HG03159 (cell line): Measurements from ENCODE around the gene NTMT1.
"Not testable (repeated sequence)": the region's sequence is repeated elsewhere in the genome, so short reads cannot be mapped to it uniquely, and the experiment has no call there.

Source experiments
- ATAC-seq: cut with Tn5 transposase; IDR thresholded peaks from one replicate; pipeline ENCODE4 v1.9.1; 2021; ENCODE audit warnings: mild to moderate bottlenecking, moderate library complexity; ENCODE audit not compliant: unreplicated experiment

The NTMT1 gene

DNA sequence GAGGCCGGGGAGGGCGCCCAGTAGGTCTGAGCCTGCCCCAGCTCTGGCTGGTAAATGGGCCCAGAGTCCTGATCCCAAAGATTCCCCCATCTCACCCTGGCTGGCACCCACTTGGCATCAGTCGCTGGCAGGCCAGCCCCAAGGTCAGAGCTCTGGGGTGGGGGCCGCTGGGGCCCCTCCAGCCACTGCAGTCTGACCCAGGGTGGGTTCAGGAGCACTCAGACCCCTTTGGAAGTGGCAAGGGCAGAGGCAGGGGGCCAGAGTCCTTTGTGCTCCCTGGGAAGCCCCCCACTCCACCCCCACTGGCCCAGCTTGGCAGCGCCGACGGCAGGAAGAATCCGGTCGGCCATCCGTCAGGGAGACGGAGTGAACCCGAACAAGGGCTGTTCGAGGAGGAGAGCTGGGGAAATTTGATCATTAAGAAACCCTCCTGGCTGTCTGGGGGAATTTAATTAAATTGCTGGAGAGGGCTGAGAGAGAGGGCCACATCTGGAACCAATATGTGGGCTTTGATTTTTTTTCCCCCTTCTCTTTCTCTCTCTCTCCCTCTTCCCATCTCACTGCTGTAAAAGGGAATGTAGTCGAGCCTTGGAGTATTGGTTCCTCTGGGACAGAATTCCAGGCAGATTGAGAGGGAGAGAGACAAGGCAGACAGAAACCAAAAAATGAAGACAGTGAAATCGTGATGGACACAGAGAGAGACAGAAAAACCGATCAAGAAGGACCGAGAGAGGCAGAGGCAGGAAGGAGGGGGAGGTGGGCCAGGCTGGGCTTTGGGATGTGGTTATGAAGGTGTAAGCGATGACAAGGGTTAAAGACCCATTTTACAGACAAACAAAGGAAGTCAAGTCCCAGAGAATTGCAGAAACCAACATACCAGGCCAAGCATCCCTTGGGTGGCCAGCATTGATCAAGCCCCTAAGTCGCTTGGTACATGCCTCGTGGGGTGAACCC, 24.0 kb downstream of the NTMT1 start:
- no peak for ATAC-seq

DNA sequence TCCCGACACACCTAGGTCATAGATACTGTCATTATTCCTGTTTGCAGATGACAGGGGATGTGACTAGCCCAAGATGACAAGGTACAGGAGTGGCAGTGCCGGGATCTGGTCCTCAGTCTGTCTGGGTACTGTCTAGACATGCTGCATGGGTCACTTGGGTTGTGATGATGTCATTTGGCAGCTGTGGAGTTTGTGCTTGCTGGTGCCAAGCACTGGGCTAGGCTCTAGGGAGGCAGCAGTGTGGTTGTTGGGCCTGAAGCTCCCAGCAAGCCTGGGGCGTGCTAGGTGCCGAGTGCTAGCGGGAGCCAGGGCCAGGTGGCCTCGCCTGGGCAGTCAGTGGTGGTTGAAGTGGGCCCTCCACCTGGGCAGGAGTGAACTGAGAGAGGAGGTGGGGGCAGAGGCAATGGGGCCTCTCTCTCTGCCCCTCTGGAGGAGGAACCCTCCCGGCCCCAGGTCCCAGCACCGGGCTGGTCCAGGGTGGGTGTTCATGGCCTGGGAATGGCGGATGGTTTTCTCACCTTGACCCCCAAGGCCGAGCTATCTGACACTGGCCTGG, 24.8 kb downstream of the NTMT1 start:
- no peak for ATAC-seq

DNA sequence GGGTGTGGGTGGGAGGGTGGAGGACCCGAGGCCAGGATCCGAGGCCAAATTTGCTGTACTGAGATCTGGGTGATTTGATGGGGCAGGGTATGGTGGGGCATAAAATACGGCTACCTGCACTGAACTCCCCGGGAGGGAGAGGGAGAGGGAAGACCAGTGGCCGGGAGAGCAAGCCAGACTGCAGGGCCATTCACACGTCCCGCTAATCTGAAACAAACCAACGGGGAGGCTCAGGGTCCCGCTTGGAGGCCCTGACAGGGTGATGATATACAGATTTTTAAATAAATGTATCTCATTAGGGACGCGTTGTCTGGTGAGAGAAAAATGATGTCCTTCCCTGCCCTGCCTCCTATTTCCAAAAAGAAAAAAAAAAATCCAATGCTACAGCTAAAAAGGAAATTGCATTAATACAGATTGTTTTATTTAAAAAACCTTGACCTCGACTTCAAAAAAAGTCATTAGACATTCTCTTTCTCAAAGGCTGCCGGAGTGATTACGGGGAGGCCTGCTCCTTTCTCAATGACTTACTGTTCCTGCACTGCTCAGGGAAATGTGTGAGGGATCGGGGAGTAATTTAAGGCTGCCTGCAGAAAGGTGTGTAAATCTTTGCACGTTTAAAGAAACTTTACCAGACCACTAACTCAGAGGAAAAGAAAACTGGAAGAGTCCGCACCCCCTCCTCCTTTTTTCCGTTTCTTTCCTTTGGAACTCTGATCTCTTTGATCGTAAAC, 28.0 kb downstream of the NTMT1 start:
- no peak for ATAC-seq

DNA sequence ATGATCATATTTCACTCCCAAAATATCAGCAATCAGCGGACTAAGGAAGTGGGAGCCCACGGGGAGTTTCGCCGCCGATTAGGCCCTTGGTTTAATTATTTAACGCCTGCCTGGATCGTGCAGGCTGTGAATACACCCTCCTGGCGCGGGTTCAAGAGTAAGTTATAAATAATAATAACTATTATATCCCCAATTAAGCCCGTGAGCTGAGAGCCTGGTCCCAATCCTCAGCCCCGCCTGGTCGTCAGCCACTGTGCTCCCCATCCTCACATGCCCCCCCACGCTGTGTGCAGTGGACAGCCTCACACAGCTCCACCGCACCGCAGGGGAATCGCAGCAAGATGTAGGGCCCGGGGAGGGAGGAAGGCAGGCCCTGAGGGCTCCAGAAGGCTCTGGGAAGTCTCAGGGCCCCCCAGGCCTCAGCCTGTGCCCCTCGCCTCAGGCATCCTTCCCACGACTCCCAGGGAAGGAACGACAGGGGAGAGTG, 28.6 kb downstream of the NTMT1 start:
- no peak for ATAC-seq

DNA sequence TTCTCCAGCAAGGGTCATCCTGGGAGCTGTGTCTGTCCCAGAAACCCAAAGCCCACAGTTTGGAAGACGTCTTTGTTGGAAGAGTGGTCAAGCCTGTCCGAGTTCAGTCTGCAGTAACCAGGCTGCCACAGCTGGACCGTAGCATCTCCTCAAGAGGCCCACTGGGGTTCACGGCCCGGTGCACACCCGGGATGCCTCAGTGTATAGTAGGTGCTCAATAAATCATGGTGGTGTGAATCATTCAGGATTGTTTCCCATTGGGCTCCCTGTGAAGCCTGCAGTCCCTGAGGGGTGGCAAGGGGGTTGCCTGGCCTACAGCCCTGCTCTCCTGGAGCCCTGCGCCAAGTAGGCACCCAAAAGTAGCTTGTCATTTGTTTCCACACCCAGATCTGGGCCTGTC, 29.2 kb downstream of the NTMT1 start:
- no peak for ATAC-seq

DNA sequence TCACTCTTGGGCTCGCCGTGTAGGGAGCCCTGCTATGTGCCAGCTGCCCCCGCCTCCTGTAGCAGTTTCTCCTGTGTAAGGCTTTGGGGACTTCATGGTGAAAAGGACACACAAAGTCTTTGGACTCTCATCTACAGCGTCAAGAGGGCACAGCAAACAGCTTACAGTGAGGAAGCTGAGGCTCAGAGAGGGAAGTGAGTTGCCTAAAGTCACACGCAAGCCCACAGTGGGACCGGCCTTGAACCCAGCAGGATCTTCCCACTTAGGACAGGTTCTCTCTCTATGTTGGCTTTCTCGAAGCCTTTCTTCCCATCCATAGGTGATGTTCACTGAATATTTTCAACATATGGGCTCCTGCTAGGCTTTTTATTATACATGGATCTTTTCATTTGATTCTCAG, 29.7 kb downstream of the NTMT1 start:
- no peak for ATAC-seq

DNA sequence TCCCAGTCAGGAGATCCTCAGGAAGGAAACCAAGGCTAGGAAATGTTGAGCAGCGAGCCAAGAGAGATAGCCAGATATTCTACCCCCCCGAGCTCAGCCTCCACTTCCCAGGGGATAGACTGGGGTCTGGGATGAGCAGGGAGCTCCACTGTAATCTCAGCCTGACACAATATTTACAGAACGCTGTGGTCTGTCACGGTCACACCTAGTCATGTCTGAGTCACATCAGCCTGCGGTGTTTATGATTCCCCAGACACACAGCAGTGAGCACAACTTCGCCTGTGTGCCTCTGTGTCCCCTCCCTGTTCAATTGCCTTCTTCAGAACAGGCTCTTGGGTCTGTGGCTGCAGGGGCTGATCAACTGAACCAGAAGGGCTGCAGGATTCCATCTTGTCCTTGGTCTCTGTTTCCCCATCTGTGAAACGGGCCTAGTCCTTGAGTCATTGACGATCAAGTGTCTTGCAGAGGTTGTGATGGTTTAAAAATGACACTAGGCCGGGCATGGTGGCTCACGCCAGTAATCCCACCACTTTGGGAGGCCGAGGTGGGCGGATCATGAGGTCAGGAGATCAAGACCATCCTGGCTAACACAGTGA, 30.9 kb downstream of the NTMT1 start:
- no peak for ATAC-seq

DNA sequence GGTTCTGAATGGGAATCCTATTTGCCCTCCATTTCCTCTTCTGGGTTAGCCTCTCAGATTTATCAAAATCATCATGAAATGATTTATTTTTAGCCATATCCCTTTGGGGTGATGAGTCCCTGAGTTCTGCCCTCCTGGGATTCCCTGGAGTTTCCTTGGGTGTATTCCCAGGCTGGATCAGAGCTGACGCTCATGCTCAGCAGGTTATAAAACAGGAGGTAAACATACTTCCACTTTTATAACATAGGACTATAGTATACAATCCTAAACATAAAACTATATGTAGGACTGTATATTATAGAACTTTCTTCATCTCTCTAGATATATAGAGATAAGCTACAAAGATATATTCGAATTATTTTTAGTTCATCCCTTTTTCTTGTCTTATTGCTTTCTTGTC, 35.1 kb downstream of the NTMT1 start:
- no peak for ATAC-seq

DNA sequence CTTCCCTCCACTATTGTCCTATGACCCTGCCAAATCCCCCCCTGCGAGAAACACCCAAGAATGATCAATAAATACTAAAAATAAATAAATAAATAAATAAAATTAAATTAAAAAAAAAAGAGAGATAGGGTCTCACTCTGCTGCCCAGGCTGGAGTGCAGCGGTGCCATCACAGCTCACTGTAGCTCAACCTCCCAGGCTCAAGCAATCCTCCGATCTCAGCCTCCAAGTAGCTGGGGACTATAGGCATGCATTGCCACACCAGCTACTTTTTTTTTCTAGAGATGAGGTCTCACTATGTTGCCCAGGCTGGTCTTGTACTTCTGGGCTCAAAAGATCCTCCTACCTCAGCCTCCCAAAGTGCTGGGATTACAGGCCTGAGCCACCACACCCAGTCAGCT, 36.3 kb downstream of the NTMT1 start:
- not testable (repeated sequence) for ATAC-seq

DNA sequence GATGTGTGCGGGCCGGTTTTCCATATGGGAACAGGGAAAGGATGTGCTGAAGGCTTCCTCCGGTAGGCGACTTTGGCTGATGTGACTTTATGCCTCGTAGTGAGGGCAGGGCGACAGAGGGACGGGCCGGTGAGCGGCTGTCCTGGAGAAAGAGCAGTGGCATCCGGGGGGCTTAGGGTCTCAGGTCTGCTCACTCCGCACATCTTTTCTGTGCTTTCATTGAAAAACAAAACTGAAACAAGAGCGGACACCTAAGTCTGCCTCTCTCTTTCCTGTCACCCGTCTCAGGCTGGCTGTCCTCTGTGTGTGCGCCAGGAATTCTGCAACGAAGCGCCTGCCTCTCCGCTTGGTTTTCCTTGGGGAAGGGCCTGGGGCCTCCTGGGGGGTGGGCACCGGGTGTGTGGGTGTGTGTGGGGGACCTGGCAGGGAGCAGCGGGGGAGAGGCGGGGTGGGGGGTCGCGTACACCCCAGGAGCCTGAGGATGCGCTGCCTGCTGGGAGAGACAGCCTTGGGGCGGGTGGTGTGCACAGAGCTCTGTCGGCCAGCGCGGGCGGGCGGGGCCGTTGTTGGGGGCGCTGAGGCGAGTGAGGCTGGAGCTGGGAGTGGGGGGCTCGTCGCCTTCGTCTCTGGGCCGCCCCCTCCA, 38.9 kb downstream of the NTMT1 start:
- no peak for ATAC-seq

DNA sequence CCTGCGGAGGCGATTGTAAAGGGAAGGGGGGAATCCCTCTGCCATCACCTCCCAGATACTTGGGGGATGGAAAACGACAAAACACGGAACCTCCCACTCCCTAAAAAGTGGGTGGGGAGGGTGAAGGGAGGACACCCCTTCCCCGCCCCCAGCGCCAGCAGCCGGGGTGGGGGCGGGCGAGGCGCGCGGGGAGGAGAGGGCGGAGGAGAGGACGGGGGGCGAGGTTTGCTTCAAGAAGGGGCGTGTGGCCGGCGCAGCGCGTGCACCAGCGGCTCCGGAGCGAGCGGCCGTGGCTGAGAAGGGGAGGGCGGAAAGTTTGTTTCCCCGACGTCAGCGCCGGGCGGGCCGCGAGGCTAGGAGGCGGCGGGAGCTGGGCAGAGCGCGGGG, 39.4 kb downstream of the NTMT1 start, which contains the start of gene PRRX2:
TSS of gene PRRX2 (plus strand) at position 259 of the 387 bp plus-strand sequence. CDS start 221 bp downstream, outside the sequence.
- no peak for ATAC-seq

DNA sequence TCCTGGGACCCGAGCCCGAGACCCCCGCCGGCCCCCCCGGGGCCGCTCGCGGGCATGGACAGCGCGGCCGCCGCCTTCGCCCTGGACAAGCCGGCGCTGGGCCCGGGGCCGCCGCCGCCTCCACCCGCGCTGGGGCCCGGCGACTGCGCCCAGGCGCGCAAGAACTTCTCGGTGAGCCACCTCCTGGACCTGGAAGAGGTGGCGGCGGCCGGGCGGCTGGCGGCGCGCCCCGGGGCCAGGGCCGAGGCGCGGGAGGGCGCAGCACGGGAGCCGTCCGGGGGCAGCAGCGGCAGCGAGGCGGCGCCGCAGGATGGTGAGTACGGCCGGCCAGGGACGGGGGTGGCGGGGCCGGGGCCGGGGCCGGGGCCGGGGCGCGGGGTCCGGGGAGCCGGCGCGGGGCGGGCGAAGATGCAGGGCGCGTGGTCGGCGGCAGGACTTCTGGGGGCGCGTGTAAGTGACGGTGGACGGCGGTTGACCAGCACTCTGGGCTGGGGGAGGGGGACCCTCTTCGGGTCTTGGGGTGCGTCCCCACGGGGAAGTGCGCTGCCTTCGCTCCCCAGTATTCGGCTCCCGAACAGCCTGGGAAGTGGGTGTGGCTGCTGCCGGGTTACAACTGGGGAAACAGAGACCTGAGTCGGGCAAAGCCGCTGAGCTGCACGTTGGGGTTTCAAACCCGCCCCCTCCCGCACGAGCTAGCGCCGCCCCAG, 40.0 kb downstream of the NTMT1 start:
- ATAC-seq: no peak

DNA sequence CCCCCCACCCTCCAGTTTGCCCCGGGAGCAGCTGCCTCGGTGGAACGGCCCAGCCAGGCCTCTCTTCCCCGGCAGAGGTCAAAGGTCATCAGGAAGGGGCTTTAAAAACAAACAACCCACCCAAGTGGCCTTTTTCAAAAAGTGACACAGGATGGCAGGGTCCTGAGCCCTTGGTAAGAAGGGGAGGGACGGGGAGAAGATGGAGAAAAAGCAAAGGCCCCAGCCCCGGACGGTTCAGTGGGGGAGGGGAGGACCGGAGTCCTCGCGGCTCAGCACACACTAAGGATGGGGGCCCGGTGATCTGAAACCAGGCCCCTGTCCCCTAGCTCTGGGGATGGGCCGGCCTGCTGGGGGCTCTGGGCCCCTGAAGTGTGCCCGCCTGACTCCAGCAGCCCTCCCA, 40.6 kb downstream of the NTMT1 start:
- ATAC-seq: no peak

DNA sequence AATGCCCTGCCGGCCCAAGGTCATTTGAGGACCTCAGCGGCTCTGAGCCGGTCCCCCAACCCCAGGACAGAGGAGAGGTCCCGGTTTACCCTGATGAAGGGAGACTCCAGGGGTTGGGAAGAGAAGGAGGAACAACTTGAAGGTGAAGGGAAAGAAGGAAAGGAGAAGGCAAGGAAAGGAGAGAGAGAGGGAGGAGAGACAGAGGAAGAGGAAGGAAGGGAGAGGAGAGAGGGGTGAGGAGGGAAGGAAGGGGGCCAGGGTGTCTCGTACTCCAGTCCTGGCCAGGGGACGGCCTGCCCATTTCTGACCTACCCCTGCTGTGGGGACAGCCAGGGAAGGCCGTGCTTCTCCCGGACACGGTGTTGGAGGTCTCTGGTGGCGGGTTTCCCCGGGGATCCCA, 41.4 kb downstream of the NTMT1 start:
- no peak for ATAC-seq

DNA sequence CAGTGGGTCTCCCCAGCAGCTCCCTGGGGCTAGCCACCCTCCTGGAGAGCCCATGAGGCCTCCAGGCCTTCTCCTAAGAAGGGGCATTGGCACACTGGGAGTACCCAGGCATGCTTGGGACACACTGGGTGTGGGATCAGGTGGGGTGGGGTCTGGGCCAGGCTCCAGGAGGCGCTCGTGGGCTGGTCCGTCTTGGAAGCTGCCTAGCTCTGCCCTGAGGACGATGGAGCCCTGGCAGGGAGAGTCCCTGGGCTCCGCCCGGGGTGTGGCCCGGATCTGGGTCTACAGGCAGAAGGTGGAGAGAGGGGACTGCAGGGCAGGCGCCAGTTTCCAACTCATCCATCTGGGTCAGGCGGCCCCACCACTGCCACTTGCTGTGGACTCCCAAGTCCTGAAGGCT, 41.9 kb downstream of the NTMT1 start:
- ATAC-seq: no peak

DNA sequence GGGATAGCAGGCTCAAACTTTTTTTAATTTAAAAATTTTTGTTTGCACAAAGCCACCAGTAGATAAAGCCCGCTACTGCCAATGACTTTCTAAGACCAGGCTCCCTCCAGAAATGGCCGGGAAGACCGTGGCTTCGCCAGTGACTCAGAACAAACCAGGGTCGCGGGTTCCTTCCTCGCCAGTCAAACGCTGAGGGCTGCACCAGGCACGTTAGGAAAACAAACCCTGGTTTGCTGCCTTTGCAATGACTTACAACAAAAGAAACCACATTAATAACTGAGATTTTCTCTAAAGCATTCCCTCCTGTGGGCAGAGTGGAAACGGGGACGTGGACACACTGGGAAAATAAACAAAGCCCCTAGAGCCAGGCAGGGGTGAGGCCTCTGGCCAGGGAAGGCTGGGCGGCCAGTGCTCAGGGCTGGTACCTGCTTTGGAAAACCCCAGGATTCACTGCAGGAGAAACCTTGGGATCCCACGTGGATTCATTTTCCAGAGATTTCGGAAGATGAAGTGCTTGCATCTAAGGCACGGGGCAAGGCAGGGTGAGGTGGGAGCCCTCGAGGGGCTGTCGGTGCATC, 43.3 kb downstream of the NTMT1 start:
- no peak for ATAC-seq

DNA sequence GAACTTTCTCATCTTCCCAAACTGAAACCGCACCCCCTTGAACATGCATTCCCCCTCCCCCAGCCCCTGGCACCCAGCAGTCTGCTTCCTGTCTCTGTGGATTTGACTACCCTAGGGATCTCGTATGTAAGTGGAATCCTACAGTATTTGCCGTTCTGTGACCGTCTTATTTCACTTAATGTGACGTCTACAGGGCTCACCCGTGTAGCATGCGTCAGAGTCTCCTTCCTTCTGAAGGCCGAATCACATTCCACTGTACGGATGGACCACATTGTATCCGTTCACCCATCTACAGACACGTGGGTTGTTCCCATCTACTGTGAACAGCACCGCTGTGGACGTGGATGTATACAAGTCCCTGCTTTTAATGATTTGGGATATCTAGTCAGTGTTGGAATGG, 44.0 kb downstream of the NTMT1 start:
- no peak for ATAC-seq

DNA sequence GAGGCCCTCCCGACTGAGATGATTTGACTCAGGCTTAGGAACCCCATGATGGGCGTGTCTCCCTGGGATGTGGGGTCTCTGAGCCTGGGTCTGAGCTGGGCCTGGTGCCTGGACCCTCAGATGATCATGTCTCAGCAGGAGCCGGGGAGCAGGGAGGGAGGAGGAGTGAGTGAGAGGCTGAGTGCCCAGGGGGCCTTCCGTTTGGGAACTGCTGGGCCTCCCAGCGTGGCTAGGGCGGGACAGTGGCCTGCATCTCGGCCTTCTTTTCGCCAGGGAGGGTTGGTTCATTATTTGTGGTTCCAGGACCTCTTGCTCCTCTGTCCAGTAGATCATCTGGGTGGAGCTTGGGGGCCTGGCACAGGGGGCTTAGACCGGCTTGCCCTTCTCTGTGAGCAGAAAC, 45.1 kb downstream of the NTMT1 start:
- ATAC-seq: no peak

DNA sequence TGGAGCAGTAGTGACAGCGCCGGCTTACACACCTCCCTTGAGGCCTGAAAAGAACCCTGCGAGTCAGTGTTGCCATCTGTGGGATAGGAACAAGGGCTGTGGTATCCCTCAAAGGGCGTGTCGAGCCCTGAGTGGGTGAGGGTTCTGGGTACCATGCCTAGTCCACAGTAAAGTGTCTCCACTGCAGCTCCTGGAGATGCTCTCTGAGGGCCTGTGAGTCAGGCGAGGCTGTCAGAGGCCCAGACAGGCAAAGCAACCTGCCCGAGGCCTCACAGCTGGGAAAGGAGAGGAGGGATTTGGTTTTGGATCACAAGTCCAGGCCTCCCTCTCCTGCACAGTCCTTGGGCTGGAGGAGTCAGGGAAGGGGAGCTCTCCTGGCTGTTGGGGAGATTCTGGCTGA, 45.6 kb downstream of the NTMT1 start:
- ATAC-seq: no peak

DNA sequence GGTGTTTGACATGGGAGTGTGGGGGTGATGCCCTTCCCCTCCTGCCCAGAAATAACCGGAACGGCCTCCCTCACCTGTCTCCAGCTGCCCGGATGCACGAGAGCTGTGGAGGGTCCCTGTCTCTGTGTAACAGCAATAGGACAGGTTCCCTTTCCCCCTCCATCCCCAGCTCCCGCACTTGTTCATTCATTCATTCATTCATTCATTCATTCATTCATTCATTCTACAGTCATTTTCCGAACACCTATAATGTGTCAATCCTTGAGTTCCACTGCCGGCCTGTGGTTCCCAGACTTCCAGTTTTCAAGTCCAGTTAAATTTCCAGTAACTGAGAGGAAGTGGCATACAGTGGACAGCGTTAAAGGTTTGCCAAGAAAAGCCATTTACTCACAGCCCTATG, 46.7 kb downstream of the NTMT1 start:
- no peak for ATAC-seq
